ENCODE measurements around the gene UBAP2. TPM values are rescaled to one million over a fixed set of nuclear protein-coding genes. Genes with fewer than 3 reads are reported as not detected.
A peak's percentile ranks its signal among the peaks of the same experiment; 100 is the strongest.
"Not testable (repeated sequence)": the region's sequence is repeated elsewhere in the genome, so short reads cannot be mapped to it uniquely, and the experiment has no call there.

The UBAP2 gene
- total RNA-seq, 1 donor from 2014 or later = 121 TPM

- no peak overlapping the region for H3K9ac ChIP-seq (ENCODE audit: low read depth in 1 of 3, low read length in 3 of 3)
- no peaks in the 10 kb centered on the region for H3K27me3 ChIP-seq (ENCODE audit: control insufficient read depth in 3 of 3, insufficient read depth in 3 of 3, low read length in 3 of 3)
- no peaks in the 10 kb centered on the region for H3K9me3 ChIP-seq (ENCODE audit: control insufficient read depth in 3 of 3, low read length in 3 of 3)
- no peak overlapping the region for H3K4me3 ChIP-seq (ENCODE audit: low read length in 3 of 3)
- no peaks in the 10 kb centered on the region for H3K36me3 ChIP-seq (ENCODE audit: control insufficient read depth in 3 of 3, insufficient read depth in 3 of 3, low read length in 3 of 3)
- no peak overlapping the region for H3K27ac ChIP-seq (ENCODE audit: low read depth, low read length)
- no peaks in the 10 kb centered on the region for H3K4me1 ChIP-seq (ENCODE audit: control insufficient read depth in 3 of 3, insufficient read depth in 3 of 3, low read length in 3 of 3)
Observed at GRCh38 chr9:34034698-34035065, 14.0 kb downstream of the UBAP2 start.

GRCh38 chr9:34032631-34033030, 16.1 kb downstream of the UBAP2 start:
- Histone ChIP-seq H3K9ac (ENCODE audit: low read depth in 1 of 3, low read length in 3 of 3) (no peak overlapping the region), H3K9me3 (ENCODE audit: control insufficient read depth in 3 of 3, low read length in 3 of 3) (no peaks in the 10 kb centered on the region), H3K27me3 (ENCODE audit: control insufficient read depth in 3 of 3, insufficient read depth in 3 of 3, low read length in 3 of 3) (no peaks in the 10 kb centered on the region), H3K36me3 (ENCODE audit: control insufficient read depth in 3 of 3, insufficient read depth in 3 of 3, low read length in 3 of 3) (no peaks in the 10 kb centered on the region), H3K4me1 (ENCODE audit: control insufficient read depth in 3 of 3, insufficient read depth in 3 of 3, low read length in 3 of 3) (peaks cover 3 to 10% (median 9%) of the 10 kb centered on the region in 3 donors), H3K4me3 (ENCODE audit: low read length in 3 of 3) (no peak overlapping the region), H3K27ac (ENCODE audit: low read depth, low read length) (no peak overlapping the region)

- Histone ChIP-seq H3K27me3 (ENCODE audit: control insufficient read depth in 3 of 3, insufficient read depth in 3 of 3, low read length in 3 of 3) (no peaks in the 10 kb centered on the region), H3K4me1 (ENCODE audit: control insufficient read depth in 3 of 3, insufficient read depth in 3 of 3, low read length in 3 of 3) (peaks cover 13 to 25% (median 15%) of the 10 kb centered on the region in 3 donors), H3K36me3 (ENCODE audit: control insufficient read depth in 3 of 3, insufficient read depth in 3 of 3, low read length in 3 of 3) (no peaks in the 10 kb centered on the region), H3K9me3 (ENCODE audit: control insufficient read depth in 3 of 3, low read length in 3 of 3) (no peaks in the 10 kb centered on the region), H3K4me3 (ENCODE audit: low read length in 3 of 3) (no peak overlapping the region), H3K9ac (ENCODE audit: low read depth in 1 of 3, low read length in 3 of 3) (no peak overlapping the region), H3K27ac (ENCODE audit: low read depth, low read length) (peak overlapping the region; percentile 55)
Observed at GRCh38 chr9:34027845-34028574, 20.7 kb downstream of the UBAP2 start.

- Histone ChIP-seq H3K4me3 (ENCODE audit: low read length in 3 of 3) (no peak overlapping the region), H3K27ac (ENCODE audit: low read depth, low read length) (peak overlapping the region; percentile 84), H3K27me3 (ENCODE audit: control insufficient read depth in 3 of 3, insufficient read depth in 3 of 3, low read length in 3 of 3) (no peaks in the 10 kb centered on the region), H3K36me3 (ENCODE audit: control insufficient read depth in 3 of 3, insufficient read depth in 3 of 3, low read length in 3 of 3) (no peaks in the 10 kb centered on the region), H3K9me3 (ENCODE audit: control insufficient read depth in 3 of 3, low read length in 3 of 3) (no peaks in the 10 kb centered on the region), H3K9ac (ENCODE audit: low read depth in 1 of 3, low read length in 3 of 3) (peak overlapping the region in 1 of 3 donors; percentile 33), H3K4me1 (ENCODE audit: control insufficient read depth in 3 of 3, insufficient read depth in 3 of 3, low read length in 3 of 3) (peaks cover 13 to 25% (median 15%) of the 10 kb centered on the region in 3 donors)
Observed at GRCh38 chr9:34025811-34026210, 22.9 kb downstream of the UBAP2 start.

GRCh38 chr9:34025062-34025461, 23.6 kb downstream of the UBAP2 start:
- H3K4me3 ChIP-seq (ENCODE audit: low read length in 3 of 3) = peak overlapping the region in 1 of 3 donors; percentile 5
- no peaks in the 10 kb centered on the region for H3K27me3 ChIP-seq (ENCODE audit: control insufficient read depth in 3 of 3, insufficient read depth in 3 of 3, low read length in 3 of 3)
- peak overlapping the region; percentile 84 for H3K27ac ChIP-seq (ENCODE audit: low read depth, low read length)
- no peaks in the 10 kb centered on the region for H3K9me3 ChIP-seq (ENCODE audit: control insufficient read depth in 3 of 3, low read length in 3 of 3)
- H3K36me3 ChIP-seq (ENCODE audit: control insufficient read depth in 3 of 3, insufficient read depth in 3 of 3, low read length in 3 of 3) = no peaks in the 10 kb centered on the region
- peaks cover 13 to 25% (median 15%) of the 10 kb centered on the region in 3 donors for H3K4me1 ChIP-seq (ENCODE audit: control insufficient read depth in 3 of 3, insufficient read depth in 3 of 3, low read length in 3 of 3)
- peak overlapping the region in 2 of 3 donors; percentile 33 to 43 for H3K9ac ChIP-seq (ENCODE audit: low read depth in 1 of 3, low read length in 3 of 3)

- H3K9ac ChIP-seq (ENCODE audit: low read depth in 1 of 3, low read length in 3 of 3) = not testable (repeated sequence)
Observed at GRCh38 chr9:34024476-34024875, 24.2 kb downstream of the UBAP2 start.

GRCh38 chr9:34016149-34016548, 32.5 kb downstream of the UBAP2 start:
- Histone ChIP-seq H3K36me3 (ENCODE audit: control insufficient read depth in 3 of 3, insufficient read depth in 3 of 3, low read length in 3 of 3) (peaks cover 0 to 9% (median 4%) of the 10 kb centered on the region in 3 donors), H3K27me3 (ENCODE audit: control insufficient read depth in 3 of 3, insufficient read depth in 3 of 3, low read length in 3 of 3) (no peaks in the 10 kb centered on the region), H3K4me1 (ENCODE audit: control insufficient read depth in 3 of 3, insufficient read depth in 3 of 3, low read length in 3 of 3) (no peaks in the 10 kb centered on the region), H3K27ac (ENCODE audit: low read depth, low read length) (no peak overlapping the region), H3K4me3 (ENCODE audit: low read length in 3 of 3) (no peak overlapping the region), H3K9me3 (ENCODE audit: control insufficient read depth in 3 of 3, low read length in 3 of 3) (no peaks in the 10 kb centered on the region), H3K9ac (ENCODE audit: low read depth in 1 of 3, low read length in 3 of 3) (no peak overlapping the region)

More at GRCh38 chr9:34024476-34024875, 24.2 kb downstream of the UBAP2 start:
- not testable (repeated sequence) for H3K36me3 ChIP-seq (ENCODE audit: control insufficient read depth in 3 of 3, insufficient read depth in 3 of 3, low read length in 3 of 3); H3K27me3 ChIP-seq (ENCODE audit: control insufficient read depth in 3 of 3, insufficient read depth in 3 of 3, low read length in 3 of 3); H3K4me3 ChIP-seq (ENCODE audit: low read length in 3 of 3); H3K9me3 ChIP-seq (ENCODE audit: control insufficient read depth in 3 of 3, low read length in 3 of 3)
- Histone ChIP-seq H3K4me1 (ENCODE audit: control insufficient read depth in 3 of 3, insufficient read depth in 3 of 3, low read length in 3 of 3) (peaks cover 13 to 25% (median 15%) of the 10 kb centered on the region in 3 donors), H3K27ac (ENCODE audit: low read depth, low read length) (peak overlapping the region; percentile 84)

GRCh38 chr9:34010979-34011378, 37.7 kb downstream of the UBAP2 start:
- peaks cover 0 to 14% (median 2%) of the 10 kb centered on the region in 3 donors for H3K36me3 ChIP-seq (ENCODE audit: control insufficient read depth in 3 of 3, insufficient read depth in 3 of 3, low read length in 3 of 3)

GRCh38 chr9:34001951-34002350, 46.7 kb downstream of the UBAP2 start:
- Histone ChIP-seq H3K9me3 (ENCODE audit: control insufficient read depth in 3 of 3, low read length in 3 of 3) (no peaks in the 10 kb centered on the region), H3K27me3 (ENCODE audit: control insufficient read depth in 3 of 3, insufficient read depth in 3 of 3, low read length in 3 of 3) (no peaks in the 10 kb centered on the region), H3K36me3 (ENCODE audit: control insufficient read depth in 3 of 3, insufficient read depth in 3 of 3, low read length in 3 of 3) (peaks cover 0 to 9% (median 8%) of the 10 kb centered on the region in 3 donors), H3K4me3 (ENCODE audit: low read length in 3 of 3) (no peak overlapping the region), H3K4me1 (ENCODE audit: control insufficient read depth in 3 of 3, insufficient read depth in 3 of 3, low read length in 3 of 3) (peaks cover 2 to 6% (median 4%) of the 10 kb centered on the region in 3 donors), H3K27ac (ENCODE audit: low read depth, low read length) (no peak overlapping the region), H3K9ac (ENCODE audit: low read depth in 1 of 3, low read length in 3 of 3) (no peak overlapping the region)

More at GRCh38 chr9:34010979-34011378, 37.7 kb downstream of the UBAP2 start:
- Histone ChIP-seq H3K9ac (ENCODE audit: low read depth in 1 of 3, low read length in 3 of 3) (no peak overlapping the region), H3K4me3 (ENCODE audit: low read length in 3 of 3) (no peak overlapping the region), H3K9me3 (ENCODE audit: control insufficient read depth in 3 of 3, low read length in 3 of 3) (no peaks in the 10 kb centered on the region), H3K4me1 (ENCODE audit: control insufficient read depth in 3 of 3, insufficient read depth in 3 of 3, low read length in 3 of 3) (no peaks in the 10 kb centered on the region), H3K27ac (ENCODE audit: low read depth, low read length) (no peak overlapping the region), H3K27me3 (ENCODE audit: control insufficient read depth in 3 of 3, insufficient read depth in 3 of 3, low read length in 3 of 3) (no peaks in the 10 kb centered on the region)

GRCh38 chr9:34001298-34001697, 47.4 kb downstream of the UBAP2 start:
- Histone ChIP-seq H3K27me3 (ENCODE audit: control insufficient read depth in 3 of 3, insufficient read depth in 3 of 3, low read length in 3 of 3) (no peaks in the 10 kb centered on the region), H3K36me3 (ENCODE audit: control insufficient read depth in 3 of 3, insufficient read depth in 3 of 3, low read length in 3 of 3) (peaks cover 0 to 15% (median 7%) of the 10 kb centered on the region in 3 donors), H3K4me1 (ENCODE audit: control insufficient read depth in 3 of 3, insufficient read depth in 3 of 3, low read length in 3 of 3) (peaks cover 2 to 6% (median 4%) of the 10 kb centered on the region in 3 donors), H3K27ac (ENCODE audit: low read depth, low read length) (peak overlapping the region; percentile 43), H3K9me3 (ENCODE audit: control insufficient read depth in 3 of 3, low read length in 3 of 3) (no peaks in the 10 kb centered on the region), H3K4me3 (ENCODE audit: low read length in 3 of 3) (no peak overlapping the region), H3K9ac (ENCODE audit: low read depth in 1 of 3, low read length in 3 of 3) (no peak overlapping the region)

All from skeletal muscle tissue (tissue), 4 donors.